K562 (cell line): ENCODE measurements around the gene WHAMM. TPM values are rescaled to one million over a fixed set of nuclear protein-coding genes. Genes with fewer than 3 reads are reported as not detected.

Experiments used
- ATAC-seq: fragments of 200-7000 bp; cut with Tn5 transposase; 3 replicates; pipeline ENCODE4 v1.9.1; 2020; ENCODE audit warnings: moderate library complexity
- BruUV-seq: library from RNA; stranded (reverse); fragments of 400-500 nt; replicated peaks from 2 replicates; lab custom pipeline; 2021; lab: Mats Ljungman, UMichigan
- CTCF ChIA-PET: fragments of 300-600 bp; formaldehyde crosslinking; extraction: SDS; loops from one replicate; lab custom pipeline; 2021; ENCODE audit warnings: low intra/inter-chr PET ratio; lab: Yijun Ruan, JAX
- POLR2A ChIA-PET: fragments of 300-600, 350-650 bp; sonication (Branson Sonifier 250); formaldehyde crosslinking; extraction: SDS; loops from one replicate; lab custom pipeline; 2021; ENCODE audit warnings: antibody characterized with exemption, inconsistent platforms; lab: Yijun Ruan, JAX
- DNase-seq, 4 experiments: peaks; one replicate each; pipeline versions ENCODE4 v3.0.0 to v3.0.0-alpha.2; 2011 to 2018; ENCODE audit warnings: low spot score in 3 of 4, mixed read lengths in 3 of 4; ENCODE audit errors: extremely low read depth in 1 of 4
- FAIRE-seq: peaks from 2 replicates; lab custom pipeline; 2011; peaks lifted over from hg19 to GRCh38; lab: Jason Lieb, UNC
- H2AFZ ChIP-seq: 2 replicates; pipeline ENCODE4 v1.6.0; 2011; ENCODE audit warnings: low read depth, low read length, control low read depth, inconsistent platforms
- H3K27ac ChIP-seq: fragments of 200-600 bp; 3 replicates; pipeline ENCODE4 v1.8.0; 2011; ENCODE audit warnings: low read depth, mild to moderate bottlenecking, control low read depth, inconsistent platforms, low read length, moderate library complexity, mixed read lengths; ENCODE audit errors: extremely low read depth
- H3K27me3 ChIP-seq, 2 experiments: fragments of 300-600 bp in 1 of 2; 2 replicates in 1 of 2; 3 replicates in 1 of 2; pipeline versions ENCODE4 v1.6.0 to v1.8.0; 2011; ENCODE audit warnings: inconsistent platforms in 2 of 2, low read length in 2 of 2, mild to moderate bottlenecking in 1 of 2, mixed read lengths in 1 of 2, moderate library complexity in 1 of 2; ENCODE audit not compliant: control insufficient read depth in 2 of 2, insufficient read depth in 2 of 2
- H3K36me3 ChIP-seq: fragments of 300-600 bp; 3 replicates; pipeline ENCODE4 v1.8.0; 2011; ENCODE audit warnings: mild to moderate bottlenecking, low read length, inconsistent platforms; ENCODE audit not compliant: control insufficient read depth, insufficient read depth
- H3K4me1 ChIP-seq, 2 experiments: fragments of 200-600 bp in 1 of 2; replicated peaks in 1 of 2; 2 replicates in 1 of 2; 3 replicates in 1 of 2; pipeline versions ENCODE4 v1.5.1 to v1.8.0; 2011; ENCODE audit warnings: inconsistent platforms in 2 of 2, low read length in 2 of 2, mild to moderate bottlenecking in 1 of 2, mixed read lengths in 1 of 2, moderate library complexity in 1 of 2; ENCODE audit not compliant: control insufficient read depth in 2 of 2, insufficient read depth in 2 of 2
- H3K4me2 ChIP-seq: 2 replicates; pipeline ENCODE4 v1.6.1; 2011; ENCODE audit warnings: low read length, control low read depth, inconsistent platforms, mixed read lengths; ENCODE audit not compliant: insufficient read depth
- H3K4me3 ChIP-seq: fragments of 200-600 bp; sonication (generic), shearing (Covaris generic); 2 replicates; pipeline ENCODE4 v1.5.1; 2016; ENCODE audit warnings: control low read depth, inconsistent platforms
- H3K79me2 ChIP-seq: fragments of 200-600 bp; 3 replicates; pipeline ENCODE4 v1.8.0; 2011; ENCODE audit warnings: low read length, inconsistent platforms; ENCODE audit not compliant: control insufficient read depth, insufficient read depth
- H3K9ac ChIP-seq, 2 experiments: 2 replicates each; pipeline versions ENCODE4 v1.6.0 to v1.6.1; 2011; ENCODE audit warnings: low read depth in 2 of 2, low read length in 2 of 2, control low read depth in 1 of 2, inconsistent platforms in 1 of 2, mild to moderate bottlenecking in 1 of 2, mixed read lengths in 1 of 2; ENCODE audit not compliant: insufficient read depth in 1 of 2
- H3K9me1 ChIP-seq: one replicate; pipeline ENCODE4 v1.6.0; 2011; ENCODE audit warnings: inconsistent platforms, mild to moderate bottlenecking, low read length, moderate library complexity; ENCODE audit not compliant: control insufficient read depth, insufficient read depth
- H3K9me3 ChIP-seq: replicated peaks from 2 replicates; pipeline ENCODE4 v1.5.1; 2011; ENCODE audit warnings: low read depth, low read length, inconsistent platforms; ENCODE audit not compliant: control insufficient read depth, insufficient read depth
- H4K20me1 ChIP-seq: replicated peaks from 2 replicates; pipeline ENCODE4 v1.6.1; 2011; ENCODE audit warnings: low read length, inconsistent platforms, mixed read lengths; ENCODE audit not compliant: control insufficient read depth, insufficient read depth
- BRF1 ChIP-seq: IDR thresholded peaks from 3 replicates; pipeline ENCODE4 v1.6.1; 2011; ENCODE audit warnings: borderline replicate concordance, mild to moderate bottlenecking; ENCODE audit not compliant: insufficient read length; ENCODE audit errors: extremely low read depth
- CLOCK ChIP-seq: fragments of 250-450 bp; sonication (Bioruptor Pico); IDR thresholded peaks from 2 replicates; pipeline ENCODE4 v1.4.0; 2020; ENCODE audit warnings: mild to moderate bottlenecking, moderate library complexity, borderline replicate concordance
- E2F5 ChIP-seq: sonication (generic); formaldehyde crosslinking; IDR thresholded peaks from 2 replicates; pipeline ENCODE4 v1.8.0; 2022; ENCODE audit warnings: mild to moderate bottlenecking, missing genetic modification reagents
- EWSR1 ChIP-seq: fragments of 450-650 bp; IDR thresholded peaks from 2 replicates; pipeline ENCODE4 v1.6.1; 2018; ENCODE audit warnings: borderline replicate concordance, mild to moderate bottlenecking, low read depth, moderate library complexity; ENCODE audit not compliant: partially characterized antibody
- KAT2B ChIP-seq: IDR thresholded peaks from one replicate; pipeline ENCODE4 v1.6.1; 2012; ENCODE audit warnings: low read depth, mild to moderate bottlenecking, control low read depth, inconsistent platforms, low read length, moderate library complexity
- PML ChIP-seq: IDR thresholded peaks from 2 replicates; pipeline ENCODE4 v1.6.1; 2012; ENCODE audit warnings: low read length, inconsistent platforms
- RBM22 ChIP-seq: fragments of 200-400 bp; formaldehyde crosslinking; IDR thresholded peaks from 2 replicates; pipeline ENCODE4 v1.6.1; 2018; ENCODE audit warnings: low read length, low read depth; ENCODE audit not compliant: poor library complexity, severe bottlenecking
- RFX5 ChIP-seq: IDR thresholded peaks from 2 replicates; pipeline ENCODE4 v1.6.1; 2011; ENCODE audit warnings: low read depth, mild to moderate bottlenecking, improper control_type of control experiment, low read length
- TAF1 ChIP-seq: IDR thresholded peaks from 2 replicates; pipeline ENCODE4 v1.6.1; 2011; ENCODE audit warnings: mild to moderate bottlenecking, low read length, moderate library complexity; ENCODE audit not compliant: insufficient read depth, control insufficient read depth, severe bottlenecking; ENCODE audit errors: extremely low read depth
- TAF9B ChIP-seq: fragments of 450-650 bp; IDR thresholded peaks from 2 replicates; pipeline ENCODE4 v1.6.1; 2018; ENCODE audit warnings: mild to moderate bottlenecking; ENCODE audit not compliant: partially characterized antibody
- ZBTB34 ChIP-seq: fragments of 250-450 bp; sonication (Bioruptor Pico); IDR thresholded peaks from 2 replicates; pipeline ENCODE4 v1.8.0; 2021; ENCODE audit warnings: mild to moderate bottlenecking, moderate library complexity
- ZNF696 ChIP-seq: fragments of 250-450 bp; sonication (Bioruptor Pico); conservative IDR thresholded peaks from 2 replicates; pipeline ENCODE4 v1.4.0; 2020; ENCODE audit warnings: mild to moderate bottlenecking, moderate library complexity
- WGBS: fragments of 100-300 bp; shearing (Covaris generic); methylation state at CpG from one replicate; pipeline ENCODE4 v1.1.6; 2016; ENCODE audit warnings: low coverage, mixed read lengths; ENCODE audit not compliant: insufficient coverage; ENCODE audit errors: missing lambda C conversion rate; 5-methylcytosine and 5-hydroxymethylcytosine counted together
- in situ Hi-C: fragments of 300-500 bp; cut with MboI; formaldehyde crosslinking; loops from 4 replicates; pipeline ENCODE4 v1.15.0; 2018; ENCODE audit warnings: inconsistent platforms, mixed read lengths
- intact Hi-C: fragments of 100-400 bp; cut with micrococcal nuclease; formaldehyde crosslinking; loops from 2 replicates; pipeline ENCODE4 v1.14.2; 2022
- polyA plus RNA-seq, 8 experiments: library from polyadenylated mRNA; depleted of rRNA in 4 of 8; stranded (reverse) in 5 of 8; unstranded in 3 of 8; fragments of >200 nt; fragmentation: Nextera tagmentation in 2 of 8; fragmentation: Illumina TruSeq in 1 of 8; extraction: Ambion mirVana in 2 of 8; extraction: Trizol in 1 of 8; gene quantifications; 2 replicates each; pipeline versions ENCODE4 v1.2.1 to v1.2.3, GENCODE V29; 2011 to 2014; ENCODE audit warnings: inconsistent platforms in 1 of 8, missing spikeins in 1 of 8
- total RNA-seq, 7 experiments: library from RNA; depleted of rRNA in 6 of 7; stranded (reverse); fragments of >200 nt in 6 of 7; fragmentation: Illumina TruSeq in 2 of 7; extraction: Trizol in 2 of 7; gene quantifications; 2 replicates each; pipeline versions ENCODE4 v1.2.1 to v1.2.3, GENCODE V29; 2011 to 2021; ENCODE audit warnings: low replicate concordance in 1 of 7

WHAMM gene
- total and polyA plus RNA-seq, 9 of the 15 experiments (the other 6 are each of a cell fraction or from before 2014, with no cell fraction given) = 2.0 to 4.8 (median 3.6) TPM

- Histone ChIP-seq H3K36me3 (peaks cover 71% of the 10 kb centered on the region), H3K27ac (no peak overlapping the region), H4K20me1 (no peaks in the 10 kb centered on the region), H3K27me3 (no peaks in the 10 kb centered on the region), H3K9ac (no peak overlapping the region), H3K4me2 (no peak overlapping the region), H3K79me2 (no peaks in the 10 kb centered on the region), H3K4me1 (no peaks in the 10 kb centered on the region), H3K4me3 (no peak overlapping the region), H3K9me1 (no peaks in the 10 kb centered on the region), H3K9me3 (no peaks in the 10 kb centered on the region), H2AFZ (no peak overlapping the region)
- ATAC-seq (no peak), DNase-seq (no peak), FAIRE-seq (no peak)
- in situ Hi-C loops (no loop called here), intact Hi-C loops (no loop called here)
- 91% methylated on average over 4 of the region's 4 CpGs for WGBS
- no peak for TF ChIP-seq CLOCK (CRISPR knock-in tag)
- no peak for TF ChIP-seq TAF9B
- no peak for TF ChIP-seq EWSR1
- TF ChIP-seq ZBTB34 (CRISPR knock-in tag) = no peak
- TF ChIP-seq ZNF696 (CRISPR knock-in tag) = no peak
- no peak for TF ChIP-seq RFX5
- TF ChIP-seq KAT2B = no peak
- no peak for TF ChIP-seq TAF1
- no peak for TF ChIP-seq E2F5 (CRISPR knock-in tag)
- no peak for TF ChIP-seq PML
- no peak for TF ChIP-seq RBM22
- TF ChIP-seq BRF1 = no peak
- ChIA-PET CTCF (no interaction called here), POLR2A (no interaction called here)
- BruUV-seq = no TSS peak
These were observed 23.9 kb downstream of the WHAMM start for GRCh38 chr15:82833362-82833682.
